Measurements from ENCODE around the gene PLCH1.

PLCH1 gene

DNA sequence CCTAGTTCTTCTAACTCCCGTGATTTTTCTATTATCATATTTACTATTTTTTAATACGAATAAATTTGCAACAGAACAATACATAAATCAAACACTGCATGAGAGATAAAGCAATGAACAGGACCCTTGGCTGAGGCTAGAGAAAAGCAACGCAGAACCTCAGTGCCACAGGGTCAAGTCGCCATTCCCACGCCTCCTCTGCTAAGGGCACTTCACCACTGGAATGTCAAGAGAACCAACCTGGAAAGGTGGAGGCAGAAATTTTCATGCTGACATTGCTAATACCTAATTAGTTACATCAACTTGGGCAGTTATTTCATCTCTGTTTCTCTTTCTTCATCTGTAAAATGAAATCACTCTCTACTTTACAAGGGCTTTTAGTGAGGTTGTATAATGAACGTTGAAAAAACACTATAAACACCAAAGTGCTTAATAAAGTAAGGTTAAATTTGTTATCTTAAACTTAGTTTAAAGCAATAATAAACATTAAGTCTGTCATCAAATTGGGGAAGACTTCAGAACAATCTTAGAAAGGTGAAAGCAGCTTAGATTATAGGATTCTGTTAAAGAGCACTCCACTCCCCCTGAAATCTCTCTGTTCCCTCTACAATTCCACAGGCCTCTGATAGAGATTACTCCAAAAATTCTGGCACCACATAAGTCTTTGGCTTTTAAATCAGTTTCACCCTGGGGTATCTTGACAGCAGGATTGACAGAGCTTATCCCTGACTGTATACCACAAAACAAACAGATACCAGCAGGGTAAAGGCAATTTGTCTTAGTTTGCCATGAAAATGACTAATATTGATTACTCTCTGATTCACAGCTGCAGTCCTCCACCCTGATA is 41.9 kb downstream of the PLCH1 start (continued):
- TF ChIP-seq, protein P1, sequence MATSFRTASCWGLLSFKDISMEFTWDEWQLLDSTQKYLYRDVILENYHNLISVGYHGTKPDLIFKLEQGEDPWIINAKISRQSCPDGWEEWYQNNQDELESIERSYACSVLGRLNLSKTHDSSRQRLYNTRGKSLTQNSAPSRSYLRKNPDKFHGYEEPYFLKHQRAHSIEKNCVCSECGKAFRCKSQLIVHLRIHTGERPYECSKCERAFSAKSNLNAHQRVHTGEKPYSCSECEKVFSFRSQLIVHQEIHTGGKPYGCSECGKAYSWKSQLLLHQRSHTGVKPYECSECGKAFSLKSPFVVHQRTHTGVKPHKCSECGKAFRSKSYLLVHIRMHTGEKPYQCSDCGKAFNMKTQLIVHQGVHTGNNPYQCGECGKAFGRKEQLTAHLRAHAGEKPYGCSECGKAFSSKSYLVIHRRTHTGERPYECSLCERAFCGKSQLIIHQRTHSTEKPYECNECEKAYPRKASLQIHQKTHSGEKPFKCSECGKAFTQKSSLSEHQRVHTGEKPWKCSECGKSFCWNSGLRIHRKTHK (tag by site-specific recombination; IDR thresholded peaks at IDR 0.05), result no peak
- TF ChIP-seq, protein P2, sequence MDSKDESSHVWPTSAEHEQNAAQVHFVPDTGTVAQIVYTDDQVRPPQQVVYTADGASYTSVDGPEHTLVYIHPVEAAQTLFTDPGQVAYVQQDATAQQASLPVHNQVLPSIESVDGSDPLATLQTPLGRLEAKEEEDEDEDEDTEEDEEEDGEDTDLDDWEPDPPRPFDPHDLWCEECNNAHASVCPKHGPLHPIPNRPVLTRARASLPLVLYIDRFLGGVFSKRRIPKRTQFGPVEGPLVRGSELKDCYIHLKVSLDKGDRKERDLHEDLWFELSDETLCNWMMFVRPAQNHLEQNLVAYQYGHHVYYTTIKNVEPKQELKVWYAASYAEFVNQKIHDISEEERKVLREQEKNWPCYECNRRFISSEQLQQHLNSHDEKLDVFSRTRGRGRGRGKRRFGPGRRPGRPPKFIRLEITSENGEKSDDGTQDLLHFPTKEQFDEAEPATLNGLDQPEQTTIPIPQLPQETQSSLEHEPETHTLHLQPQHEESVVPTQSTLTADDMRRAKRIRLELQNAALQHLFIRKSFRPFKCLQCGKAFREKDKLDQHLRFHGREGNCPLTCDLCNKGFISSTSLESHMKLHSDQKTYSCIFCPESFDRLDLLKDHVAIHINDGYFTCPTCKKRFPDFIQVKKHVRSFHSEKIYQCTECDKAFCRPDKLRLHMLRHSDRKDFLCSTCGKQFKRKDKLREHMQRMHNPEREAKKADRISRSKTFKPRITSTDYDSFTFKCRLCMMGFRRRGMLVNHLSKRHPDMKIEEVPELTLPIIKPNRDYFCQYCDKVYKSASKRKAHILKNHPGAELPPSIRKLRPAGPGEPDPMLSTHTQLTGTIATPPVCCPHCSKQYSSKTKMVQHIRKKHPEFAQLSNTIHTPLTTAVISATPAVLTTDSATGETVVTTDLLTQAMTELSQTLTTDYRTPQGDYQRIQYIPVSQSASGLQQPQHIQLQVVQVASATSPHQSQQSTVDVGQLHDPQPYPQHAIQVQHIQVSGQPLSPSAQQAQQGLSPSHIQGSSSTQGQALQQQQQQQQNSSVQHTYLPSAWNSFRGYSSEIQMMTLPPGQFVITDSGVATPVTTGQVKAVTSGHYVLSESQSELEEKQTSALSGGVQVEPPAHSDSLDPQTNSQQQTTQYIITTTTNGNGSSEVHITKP (tag by site-specific recombination; IDR thresholded peaks at IDR 0.05), result no peak
- TF ChIP-seq ZNF416 (tag by site-specific recombination; IDR thresholded peaks at IDR 0.05) (no peak), SP3 (tag by site-specific recombination; IDR thresholded peaks at IDR 0.05) (no peak), ZNF701 (tag by site-specific recombination; IDR thresholded peaks at IDR 0.05) (no peak), KLF8 (tag by site-specific recombination; IDR thresholded peaks at IDR 0.05) (no peak), TRIM28 (IDR thresholded peaks at IDR 0.05; ENCODE audit: borderline replicate concordance, low read length) (peak; percentile 87), ZNF121 (tag by site-specific recombination; IDR thresholded peaks at IDR 0.05) (no peak), ZNF544 (tag by site-specific recombination; IDR thresholded peaks at IDR 0.05) (no peak), ZNF555 (tag by site-specific recombination; conservative IDR thresholded peaks at IDR 0.05) (no peak), ZIC2 (tag by site-specific recombination; IDR thresholded peaks at IDR 0.05) (peak; percentile 53; the same call in 1 of the 2 replicates), ZNF571 (tag by site-specific recombination; IDR thresholded peaks at IDR 0.05) (no peak), ZNF362 (tag by site-specific recombination; IDR thresholded peaks at IDR 0.05) (no peak), KLF10 (tag by site-specific recombination; IDR thresholded peaks at IDR 0.05) (no peak), BCL11B (tag by site-specific recombination; IDR thresholded peaks at IDR 0.05; ENCODE audit: low read depth) (peak; percentile 54; the same call in 1 of the 2 replicates), GLI2 (tag by site-specific recombination; IDR thresholded peaks at IDR 0.05; ENCODE audit: borderline replicate concordance, low read depth) (0 out of 2 replicates have a peak, but pooled peaks have one; percentile 25), ZNF843 (tag by site-specific recombination; IDR thresholded peaks at IDR 0.05) (peak; percentile 87), FEZF1 (tag by site-specific recombination; IDR thresholded peaks at IDR 0.05) (peak; percentile 84), ZNF354C (tag by site-specific recombination; IDR thresholded peaks at IDR 0.05; ENCODE audit: borderline replicate concordance, low read depth) (no peak), KLF16 (tag by site-specific recombination; IDR thresholded peaks at IDR 0.05) (0 out of 2 replicates have a peak, but pooled peaks have one; percentile 24), SP2 (tag by site-specific recombination; IDR thresholded peaks at IDR 0.05) (no peak), ZNF324 (tag by site-specific recombination; IDR thresholded peaks at IDR 0.05) (no peak), ZNF184 (tag by site-specific recombination; IDR thresholded peaks at IDR 0.05) (no peak), TCF7L2 (IDR thresholded peaks at IDR 0.05; ENCODE audit: borderline replicate concordance, low read depth, low read length) (peak; percentile 80), ZEB2 (tag by site-specific recombination; IDR thresholded peaks at IDR 0.05) (no peak), ZNF423 (tag by site-specific recombination; IDR thresholded peaks at IDR 0.05) (no peak), ZNF596 (tag by site-specific recombination; IDR thresholded peaks at IDR 0.05) (peak; percentile 2; the same call in 1 of the 2 replicates)
- TF ChIP-seq, protein P3, sequence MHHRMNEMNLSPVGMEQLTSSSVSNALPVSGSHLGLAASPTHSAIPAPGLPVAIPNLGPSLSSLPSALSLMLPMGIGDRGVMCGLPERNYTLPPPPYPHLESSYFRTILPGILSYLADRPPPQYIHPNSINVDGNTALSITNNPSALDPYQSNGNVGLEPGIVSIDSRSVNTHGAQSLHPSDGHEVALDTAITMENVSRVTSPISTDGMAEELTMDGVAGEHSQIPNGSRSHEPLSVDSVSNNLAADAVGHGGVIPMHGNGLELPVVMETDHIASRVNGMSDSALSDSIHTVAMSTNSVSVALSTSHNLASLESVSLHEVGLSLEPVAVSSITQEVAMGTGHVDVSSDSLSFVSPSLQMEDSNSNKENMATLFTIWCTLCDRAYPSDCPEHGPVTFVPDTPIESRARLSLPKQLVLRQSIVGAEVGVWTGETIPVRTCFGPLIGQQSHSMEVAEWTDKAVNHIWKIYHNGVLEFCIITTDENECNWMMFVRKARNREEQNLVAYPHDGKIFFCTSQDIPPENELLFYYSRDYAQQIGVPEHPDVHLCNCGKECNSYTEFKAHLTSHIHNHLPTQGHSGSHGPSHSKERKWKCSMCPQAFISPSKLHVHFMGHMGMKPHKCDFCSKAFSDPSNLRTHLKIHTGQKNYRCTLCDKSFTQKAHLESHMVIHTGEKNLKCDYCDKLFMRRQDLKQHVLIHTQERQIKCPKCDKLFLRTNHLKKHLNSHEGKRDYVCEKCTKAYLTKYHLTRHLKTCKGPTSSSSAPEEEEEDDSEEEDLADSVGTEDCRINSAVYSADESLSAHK (tag by site-specific recombination; IDR thresholded peaks at IDR 0.05), result peak; percentile 59
- TF ChIP-seq, protein P4, sequence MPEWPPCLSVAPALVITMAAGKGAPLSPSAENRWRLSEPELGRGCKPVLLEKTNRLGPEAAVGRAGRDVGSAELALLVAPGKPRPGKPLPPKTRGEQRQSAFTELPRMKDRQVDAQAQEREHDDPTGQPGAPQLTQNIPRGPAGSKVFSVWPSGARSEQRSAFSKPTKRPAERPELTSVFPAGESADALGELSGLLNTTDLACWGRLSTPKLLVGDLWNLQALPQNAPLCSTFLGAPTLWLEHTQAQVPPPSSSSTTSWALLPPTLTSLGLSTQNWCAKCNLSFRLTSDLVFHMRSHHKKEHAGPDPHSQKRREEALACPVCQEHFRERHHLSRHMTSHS (tag by site-specific recombination; IDR thresholded peaks at IDR 0.05), result 0 out of 2 replicates have a peak, but pooled peaks have one; percentile 9
- TF ChIP-seq, protein P5, sequence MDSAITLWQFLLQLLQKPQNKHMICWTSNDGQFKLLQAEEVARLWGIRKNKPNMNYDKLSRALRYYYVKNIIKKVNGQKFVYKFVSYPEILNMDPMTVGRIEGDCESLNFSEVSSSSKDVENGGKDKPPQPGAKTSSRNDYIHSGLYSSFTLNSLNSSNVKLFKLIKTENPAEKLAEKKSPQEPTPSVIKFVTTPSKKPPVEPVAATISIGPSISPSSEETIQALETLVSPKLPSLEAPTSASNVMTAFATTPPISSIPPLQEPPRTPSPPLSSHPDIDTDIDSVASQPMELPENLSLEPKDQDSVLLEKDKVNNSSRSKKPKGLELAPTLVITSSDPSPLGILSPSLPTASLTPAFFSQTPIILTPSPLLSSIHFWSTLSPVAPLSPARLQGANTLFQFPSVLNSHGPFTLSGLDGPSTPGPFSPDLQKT (IDR thresholded peaks at IDR 0.05; ENCODE audit: borderline replicate concordance, low read depth, low read length), result no peak
